MCF 10A (cell line): Measurements from ENCODE around the gene DAAM1. TPM values are rescaled to one million over a fixed set of nuclear protein-coding genes. Genes with fewer than 3 reads are reported as not detected.

Source experiments
- BruUV-seq: library from RNA; stranded (reverse); fragments of 400-500 nt; replicated peaks from 2 replicates; lab custom pipeline; 2021; lab: Mats Ljungman, UMichigan
- CTCF ChIA-PET: fragments of 300-600 bp; sonication (Branson Sonifier 250); formaldehyde crosslinking; extraction: SDS; loops from one replicate; lab custom pipeline; 2021; ENCODE audit warnings: antibody characterized with exemption, inconsistent platforms; lab: Yijun Ruan, JAX
- POLR2A ChIA-PET: fragments of 300-600, 350-650 bp; sonication (Branson Sonifier 250); formaldehyde crosslinking; extraction: SDS; loops from one replicate; lab custom pipeline; 2020; ENCODE audit warnings: antibody characterized with exemption, inconsistent platforms; lab: Yijun Ruan, JAX
- DNase-seq: peaks from one replicate; pipeline ENCODE4 v3.0.0-alpha.2; 2018; ENCODE audit not compliant: unreplicated experiment
- H3K27ac Mint-ChIP-seq: one replicate; pipeline ENCODE4 v1.8.0; 2022; ENCODE audit warnings: mild to moderate bottlenecking, low read depth, mixed read lengths; ENCODE audit not compliant: unreplicated experiment
- H3K27me3 Mint-ChIP-seq: one replicate; pipeline ENCODE4 v1.8.0; 2022; ENCODE audit warnings: mixed read lengths; ENCODE audit not compliant: insufficient read depth, unreplicated experiment
- H3K36me3 Mint-ChIP-seq: one replicate; pipeline ENCODE4 v1.8.0; 2022; ENCODE audit warnings: mild to moderate bottlenecking, moderate library complexity, mixed read lengths; ENCODE audit not compliant: insufficient read depth, unreplicated experiment
- H3K4me1 Mint-ChIP-seq: one replicate; pipeline ENCODE4 v1.8.0; 2022; ENCODE audit warnings: mixed read lengths; ENCODE audit not compliant: insufficient read depth, unreplicated experiment
- H3K4me3 Mint-ChIP-seq: one replicate; pipeline ENCODE4 v1.8.0; 2022; ENCODE audit warnings: mild to moderate bottlenecking, moderate library complexity, mixed read lengths; ENCODE audit not compliant: unreplicated experiment
- H3K9me3 Mint-ChIP-seq: one replicate; pipeline ENCODE4 v1.8.0; 2022; ENCODE audit warnings: mixed read lengths; ENCODE audit not compliant: unreplicated experiment
- CTCF ChIP-seq: fragments of 200-600 bp; IDR thresholded peaks from one replicate; pipeline ENCODE4 v1.8.0; 2022; ENCODE audit warnings: antibody characterized with exemption, mild to moderate bottlenecking; ENCODE audit not compliant: unreplicated experiment
- intact Hi-C: fragments of 100-400 bp; cut with micrococcal nuclease; formaldehyde crosslinking; loops from 2 replicates; pipeline ENCODE4 v1.14.1; 2022
- total RNA-seq: library from RNA; stranded (reverse); gene quantifications from 2 replicates; pipeline ENCODE4 v1.2.3, GENCODE V29; 2022

Gene DAAM1
- total RNA-seq, 1 experiment from 2014 or later, result 27.4 TPM

GRCh38 chr14:59292921-59293534 lies 104.6 kb downstream of the DAAM1 start:
- ChIA-PET POLR2A (no interaction called here), CTCF (interaction anchor here (0.6 to 0.7 kb wide), 2 partner anchors 44 to 1182 kb away, joined by 3 to 4 read pairs; no protein-coding TSS in a partner anchor)
- Mint-ChIP-seq H3K9me3 (no peaks in the 10 kb centered on the region), H3K27me3 (no peaks in the 10 kb centered on the region), H3K36me3 (peaks cover 6% of the 10 kb centered on the region), H3K27ac (no peak overlapping the region), H3K4me3 (no peak overlapping the region), H3K4me1 (no peaks in the 10 kb centered on the region)
- no TSS peak for BruUV-seq
- no peak for DNase-seq
- intact Hi-C loops, result no loop called here
- TF ChIP-seq CTCF, result no peak

- no TSS peak for BruUV-seq
- H3K4me1 Mint-ChIP-seq, result no peaks in the 10 kb centered on the region
- no peak for TF ChIP-seq CTCF
- DNase-seq, result no peak
- no peak overlapping the region for H3K4me3 Mint-ChIP-seq
- H3K27me3 Mint-ChIP-seq, result no peaks in the 10 kb centered on the region
- no peaks in the 10 kb centered on the region for H3K9me3 Mint-ChIP-seq
- no peak overlapping the region for H3K27ac Mint-ChIP-seq
- intact Hi-C loops, result no loop called here
- peaks cover 6% of the 10 kb centered on the region for H3K36me3 Mint-ChIP-seq
- ChIA-PET POLR2A (interaction anchor here (0.8 to 1.1 kb wide), 3 partner anchors 11 to 613 kb away, joined by 3 read pairs; no protein-coding TSS in a partner anchor), CTCF (interaction anchor here (0.6 to 0.7 kb wide), 2 partner anchors 43 to 1183 kb away, joined by 3 to 4 read pairs; no protein-coding TSS in a partner anchor)
These were observed 105.6 kb downstream of the DAAM1 start for GRCh38 chr14:59293935-59294661.

- Mint-ChIP-seq H3K4me3 (no peak overlapping the region), H3K27ac (no peak overlapping the region), H3K9me3 (no peaks in the 10 kb centered on the region), H3K27me3 (no peaks in the 10 kb centered on the region), H3K36me3 (peaks cover 6% of the 10 kb centered on the region), H3K4me1 (no peaks in the 10 kb centered on the region)
- POLR2A ChIA-PET, result interaction anchor here (1.1 kb wide), 1 partner anchor 11 kb away, joined by 3 read pairs; no protein-coding TSS in a partner anchor
- no peak for TF ChIP-seq CTCF
- CTCF ChIA-PET, result no interaction called here
- no peak for DNase-seq
- intact Hi-C loops, result no loop called here
- BruUV-seq, result no TSS peak
These were observed 106.2 kb downstream of the DAAM1 start for GRCh38 chr14:59294662-59294992.

GRCh38 chr14:59295951-59296350 lies 107.5 kb downstream of the DAAM1 start:
- intact Hi-C loops, result no loop called here
- no peak for DNase-seq
- H3K4me1 Mint-ChIP-seq, result no peaks in the 10 kb centered on the region
- no peak overlapping the region for H3K4me3 Mint-ChIP-seq
- no peak overlapping the region for H3K27ac Mint-ChIP-seq
- no peak for TF ChIP-seq CTCF
- H3K27me3 Mint-ChIP-seq, result no peaks in the 10 kb centered on the region
- ChIA-PET POLR2A (interaction anchor here (0.6 to 1.2 kb wide), 7 partner anchors 10 to 69 kb away, joined by 3 to 5 read pairs (median 4); no protein-coding TSS in a partner anchor), CTCF (interaction anchor here (0.7 kb wide), 1 partner anchor 56 kb away, joined by 3 read pairs; no protein-coding TSS in a partner anchor)
- H3K36me3 Mint-ChIP-seq, result peaks cover 6% of the 10 kb centered on the region
- BruUV-seq, result no TSS peak
- no peaks in the 10 kb centered on the region for H3K9me3 Mint-ChIP-seq
